GM10248 (cell line): Measurements from ENCODE around the gene ARHGAP8.

Experiments
- CTCF ChIA-PET: fragments of 300-600 bp; sonication (Branson Sonifier 250); formaldehyde crosslinking; extraction: SDS; loops from one replicate; lab custom pipeline; 2021; ENCODE audit warnings: antibody characterized with exemption; lab: Yijun Ruan, JAX
- POLR2A ChIA-PET: fragments of 350-650 bp; sonication (Branson Sonifier 250); formaldehyde crosslinking; extraction: SDS; loops from one replicate; lab custom pipeline; 2020; ENCODE audit warnings: antibody characterized with exemption; lab: Yijun Ruan, JAX
- DNase-seq: peaks from one replicate; pipeline ENCODE4 v3.0.0; 2012; ENCODE audit errors: extremely low spot score
- CTCF ChIP-seq: IDR thresholded peaks from 2 replicates; pipeline ENCODE4 v1.5.1; 2012; ENCODE audit warnings: mild to moderate bottlenecking, low read depth; ENCODE audit errors: extremely low read depth, missing control alignments, control extremely low read depth

Gene ARHGAP8

GRCh38 chr22:44724416-44724815 is 28.0 kb upstream of the ARHGAP8 start:
- DNase-seq: no peak
- ChIA-PET POLR2A (interaction anchor here (0.6 kb wide), 1 partner anchor 636 kb away, joined by 4 read pairs; no protein-coding TSS in a partner anchor), CTCF (interaction anchor here (0.9 to 7.8 kb wide), 3 partner anchors 9 to 16 kb away, joined by 3 to 32 read pairs (median 3); no protein-coding TSS in a partner anchor)
- no peak for TF ChIP-seq CTCF

GRCh38 chr22:44724859-44725258 is 27.5 kb upstream of the ARHGAP8 start:
- ChIA-PET CTCF (interaction anchor here (0.9 to 7.8 kb wide), 3 partner anchors 10 to 16 kb away, joined by 3 to 32 read pairs (median 3); no protein-coding TSS in a partner anchor), POLR2A (no interaction called here)
- no peak for TF ChIP-seq CTCF
- DNase-seq: no peak

GRCh38 chr22:44726439-44726838 is 25.9 kb upstream of the ARHGAP8 start:
- no peak for DNase-seq
- POLR2A ChIA-PET: no interaction called here
- CTCF ChIA-PET: interaction anchor here (1.6 kb wide), 1 partner anchor 15 kb away, joined by 4 read pairs; no protein-coding TSS in a partner anchor
- no peak for TF ChIP-seq CTCF

- TF ChIP-seq CTCF: no peak
- POLR2A ChIA-PET: no interaction called here
- DNase-seq: no peak
- CTCF ChIA-PET: interaction anchor here (1.6 kb wide), 1 partner anchor 14 kb away, joined by 4 read pairs; no protein-coding TSS in a partner anchor
These were observed 25.2 kb upstream of the ARHGAP8 start for GRCh38 chr22:44727148-44727547.

DNA sequence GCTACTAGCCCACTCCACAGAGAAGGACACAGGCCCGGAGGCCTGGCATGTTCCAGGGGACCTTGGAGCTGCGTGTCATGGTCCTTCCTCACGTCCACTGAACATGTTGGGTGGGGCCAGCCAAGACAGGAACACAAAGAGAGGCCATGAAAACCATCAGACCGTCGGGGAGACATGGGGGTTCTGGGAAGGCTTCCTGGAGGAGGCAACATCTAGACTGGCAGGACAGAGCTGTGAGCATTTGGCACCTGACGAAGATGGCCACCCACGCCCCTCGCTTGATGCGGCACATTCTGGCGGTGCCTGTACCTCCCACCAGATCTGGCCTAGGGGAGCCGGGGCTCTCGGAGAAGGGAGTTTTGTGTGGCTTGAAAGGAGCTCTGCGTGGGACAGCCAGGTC is 24.7 kb upstream of the ARHGAP8 start:
- TF ChIP-seq CTCF: no peak
- DNase-seq: no peak
- ChIA-PET CTCF (interaction anchor here (1.6 to 2.4 kb wide), 2 partner anchors 13 to 42 kb away, joined by 4 to 11 read pairs; no protein-coding TSS in a partner anchor), POLR2A (no interaction called here)

- TF ChIP-seq CTCF: no peak
- CTCF ChIA-PET: interaction anchor here (1.4 to 2.4 kb wide), 2 partner anchors 31 to 43 kb away, joined by 3 to 11 read pairs; no protein-coding TSS in a partner anchor
- POLR2A ChIA-PET: no interaction called here
- no peak for DNase-seq
These were observed 23.5 kb upstream of the ARHGAP8 start for GRCh38 chr22:44728761-44729324.
